Progenitor cell of endocrine pancreas (in vitro differentiated cells): ENCODE measurements around the gene CFAP57. TPM values are rescaled to one million over a fixed set of nuclear protein-coding genes. Genes with fewer than 3 reads are reported as not detected.

ENCODE experiments used
- DNase-seq: peaks from one replicate; pipeline ENCODE4 v3.0.0; 2021; ENCODE audit warnings: low spot score; ENCODE audit not compliant: unreplicated experiment
- H3K27ac Mint-ChIP-seq: 2 replicates; pipeline ENCODE4 v1.8.0; 2021; ENCODE audit warnings: mild to moderate bottlenecking, moderate library complexity, mixed read lengths
- H3K27me3 Mint-ChIP-seq: 2 replicates; pipeline ENCODE4 v1.8.0; 2021; ENCODE audit warnings: mixed read lengths
- H3K36me3 Mint-ChIP-seq: 2 replicates; pipeline ENCODE4 v1.8.0; 2022; ENCODE audit warnings: mixed read lengths; ENCODE audit not compliant: insufficient read depth
- H3K4me1 Mint-ChIP-seq: 2 replicates; pipeline ENCODE4 v1.8.0; 2021; ENCODE audit warnings: low read depth, mixed read lengths
- H3K4me3 Mint-ChIP-seq: 2 replicates; pipeline ENCODE4 v1.8.0; 2021; ENCODE audit warnings: low read depth, mild to moderate bottlenecking, moderate library complexity, mixed read lengths
- H3K9me3 Mint-ChIP-seq: 2 replicates; pipeline ENCODE4 v1.8.0; 2021; ENCODE audit warnings: low read depth, mixed read lengths
- total RNA-seq: library from RNA; stranded (reverse); gene quantifications from 2 replicates; pipeline ENCODE4 v1.2.1, GENCODE V29; 2021
- TF ChIP-seq, protein P1 (sequence below): fragments of 200-600 bp; sonication (generic); IDR thresholded peaks from one replicate; pipeline ENCODE4 v1.5.0; 2021; ENCODE audit warnings: antibody characterized with exemption, mild to moderate bottlenecking; ENCODE audit not compliant: unreplicated experiment

The CFAP57 gene
- total RNA-seq, 1 donor from 2014 or later: 2.2 TPM

DNA sequence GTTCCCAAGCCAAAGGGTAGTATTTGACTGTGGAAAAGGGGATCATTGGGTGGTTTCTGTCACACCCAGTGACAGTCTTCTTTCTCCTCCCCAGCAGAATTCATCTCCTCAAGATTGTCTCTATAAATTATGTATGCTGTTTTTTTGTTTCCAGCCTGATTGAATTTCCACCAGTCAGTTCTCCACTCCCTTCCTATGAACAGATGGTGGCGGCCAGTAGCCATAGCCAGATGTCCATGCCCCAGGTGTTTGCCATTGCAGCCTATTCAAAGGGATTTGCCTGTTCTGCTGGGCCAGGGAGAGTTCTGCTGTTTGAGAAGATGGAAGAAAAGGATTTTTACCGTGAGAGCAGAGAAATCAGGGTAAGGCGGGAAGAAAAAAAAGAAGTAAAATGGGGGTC is 12.9 kb downstream of the CFAP57 start:
- TF ChIP-seq, protein P1, sequence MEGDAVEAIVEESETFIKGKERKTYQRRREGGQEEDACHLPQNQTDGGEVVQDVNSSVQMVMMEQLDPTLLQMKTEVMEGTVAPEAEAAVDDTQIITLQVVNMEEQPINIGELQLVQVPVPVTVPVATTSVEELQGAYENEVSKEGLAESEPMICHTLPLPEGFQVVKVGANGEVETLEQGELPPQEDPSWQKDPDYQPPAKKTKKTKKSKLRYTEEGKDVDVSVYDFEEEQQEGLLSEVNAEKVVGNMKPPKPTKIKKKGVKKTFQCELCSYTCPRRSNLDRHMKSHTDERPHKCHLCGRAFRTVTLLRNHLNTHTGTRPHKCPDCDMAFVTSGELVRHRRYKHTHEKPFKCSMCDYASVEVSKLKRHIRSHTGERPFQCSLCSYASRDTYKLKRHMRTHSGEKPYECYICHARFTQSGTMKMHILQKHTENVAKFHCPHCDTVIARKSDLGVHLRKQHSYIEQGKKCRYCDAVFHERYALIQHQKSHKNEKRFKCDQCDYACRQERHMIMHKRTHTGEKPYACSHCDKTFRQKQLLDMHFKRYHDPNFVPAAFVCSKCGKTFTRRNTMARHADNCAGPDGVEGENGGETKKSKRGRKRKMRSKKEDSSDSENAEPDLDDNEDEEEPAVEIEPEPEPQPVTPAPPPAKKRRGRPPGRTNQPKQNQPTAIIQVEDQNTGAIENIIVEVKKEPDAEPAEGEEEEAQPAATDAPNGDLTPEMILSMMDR: no peak
- Mint-ChIP-seq H3K4me3 (no peak overlapping the region), H3K27me3 (no peaks in the 10 kb centered on the region), H3K4me1 (no peaks in the 10 kb centered on the region), H3K36me3 (peaks cover under 1% of the 10 kb centered on the region), H3K9me3 (peaks cover 2% of the 10 kb centered on the region), H3K27ac (no peak overlapping the region)
- DNase-seq: no peak

- H3K36me3 Mint-ChIP-seq: peaks cover 1% of the 10 kb centered on the region
- H3K27me3 Mint-ChIP-seq: no peaks in the 10 kb centered on the region
- peaks cover 9% of the 10 kb centered on the region for H3K9me3 Mint-ChIP-seq
- H3K27ac Mint-ChIP-seq: no peak overlapping the region
- H3K4me3 Mint-ChIP-seq: no peak overlapping the region
- no peak for DNase-seq
- no peaks in the 10 kb centered on the region for H3K4me1 Mint-ChIP-seq
- TF ChIP-seq, protein P1: no peak
These were observed 16.0 kb downstream of the CFAP57 start for GRCh38 chr1:43188106-43188505.

DNA sequence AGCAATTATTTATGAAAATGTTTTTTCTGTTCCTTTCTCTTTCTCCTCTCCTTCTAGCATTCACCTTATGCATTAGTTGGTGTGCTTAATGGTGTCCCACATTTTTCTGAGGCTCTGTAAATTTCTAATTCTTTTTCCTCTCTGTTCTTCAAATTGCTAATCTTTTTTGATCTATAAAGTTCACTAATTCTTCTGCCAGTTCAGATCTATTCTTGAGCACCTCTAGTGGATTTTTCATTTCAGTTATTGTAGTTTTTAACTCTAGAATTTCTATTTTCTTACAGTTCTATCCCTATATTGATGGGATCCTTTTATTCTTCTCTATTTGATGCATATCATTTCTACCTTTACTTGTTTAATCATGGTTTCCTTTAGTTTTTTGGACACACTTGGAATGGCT is 22.4 kb downstream of the CFAP57 start:
- no peaks in the 10 kb centered on the region for H3K27me3 Mint-ChIP-seq
- no peak for DNase-seq
- peaks cover 2% of the 10 kb centered on the region for H3K36me3 Mint-ChIP-seq
- TF ChIP-seq, protein P1: no peak
- no peak overlapping the region for H3K4me3 Mint-ChIP-seq
- peaks cover 14% of the 10 kb centered on the region for H3K9me3 Mint-ChIP-seq
- no peak overlapping the region for H3K27ac Mint-ChIP-seq
- H3K4me1 Mint-ChIP-seq: no peaks in the 10 kb centered on the region

DNA sequence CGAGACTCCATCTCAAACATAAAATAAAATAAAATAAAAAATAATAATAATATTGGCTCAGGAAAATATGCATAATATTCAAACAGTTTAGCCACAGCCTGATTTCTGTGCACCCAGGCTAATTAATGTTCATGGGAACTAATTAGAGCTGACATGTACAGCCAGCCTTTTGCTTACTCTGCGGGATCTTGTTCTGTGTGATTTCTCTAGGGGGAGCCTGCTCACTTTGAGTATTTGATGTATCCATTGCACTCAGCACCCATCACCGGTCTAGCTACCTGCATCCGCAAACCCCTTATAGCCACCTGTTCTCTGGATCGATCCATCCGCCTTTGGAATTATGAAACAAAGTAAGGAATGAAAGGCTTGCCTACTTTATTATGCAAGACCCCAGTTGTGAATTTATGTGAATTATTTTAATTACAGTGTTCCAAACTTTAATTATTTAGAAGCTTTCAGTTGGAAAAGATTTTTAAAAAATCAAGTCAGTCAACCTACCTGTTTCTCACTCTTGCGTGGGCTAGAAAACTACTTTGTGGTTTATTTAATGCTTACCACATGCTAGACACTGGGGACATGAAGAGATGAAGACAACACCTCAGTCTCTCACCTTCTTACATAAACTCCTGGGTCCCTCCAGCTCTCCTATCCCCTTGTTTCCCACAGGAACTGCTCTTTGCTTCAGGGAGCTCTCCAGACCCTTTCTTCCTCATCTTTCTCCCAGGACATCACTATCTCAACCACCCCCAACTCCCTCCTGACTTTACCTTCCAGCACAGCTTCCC is 25.4 kb downstream of the CFAP57 start:
- Mint-ChIP-seq H3K4me3 (no peak overlapping the region), H3K27me3 (no peaks in the 10 kb centered on the region), H3K9me3 (peaks cover 5% of the 10 kb centered on the region), H3K27ac (no peak overlapping the region), H3K4me1 (no peaks in the 10 kb centered on the region), H3K36me3 (peaks cover 1% of the 10 kb centered on the region)
- TF ChIP-seq, protein P1: no peak
- no peak for DNase-seq

- H3K9me3 Mint-ChIP-seq: peaks cover 10% of the 10 kb centered on the region
- peaks cover 1% of the 10 kb centered on the region for H3K36me3 Mint-ChIP-seq
- H3K27ac Mint-ChIP-seq: no peak overlapping the region
- TF ChIP-seq, protein P1: no peak
- DNase-seq: no peak
- H3K4me3 Mint-ChIP-seq: no peak overlapping the region
- no peaks in the 10 kb centered on the region for H3K27me3 Mint-ChIP-seq
- no peaks in the 10 kb centered on the region for H3K4me1 Mint-ChIP-seq
These were observed 27.1 kb downstream of the CFAP57 start for GRCh38 chr1:43199093-43199726.
